ENCODE measurements around the gene BDH1.
A peak's percentile ranks its signal among the peaks of the same experiment; 100 is the strongest.

Gene BDH1

GRCh38 chr3:197516517-197516889 lies 39.3 kb downstream of the BDH1 start:
- H2BK5ac ChIP-seq (ENCODE audit: low read depth, low read length, poor library complexity, severe bottlenecking): peak overlapping the region; percentile 48
- DNase-seq: peak; percentile 94
- peak overlapping the region in 1 of 2 experiments; percentile 84 for H3K4ac ChIP-seq (ENCODE audit: low read depth in 1 of 2, low read length in 2 of 2)
- H3K4me2 ChIP-seq (ENCODE audit: low read length, poor library complexity, severe bottlenecking): peak overlapping the region; percentile 37
- peak overlapping the region in 1 of 2 experiments; percentile 41 for H3K4me3 ChIP-seq (ENCODE audit: insufficient read depth in 1 of 2, low read depth in 1 of 2, low read length in 2 of 2)
- WGBS: 29% methylated on average over 6 of the region's 6 CpGs
- no peak overlapping the region for H2BK120ac ChIP-seq (ENCODE audit: low read depth, low read length)
- H3K9ac ChIP-seq (ENCODE audit: low read length): peak overlapping the region; percentile 55
- H3K27me3 ChIP-seq (ENCODE audit: control insufficient read depth in 1 of 2, insufficient read depth in 1 of 2, low read length in 2 of 2): peaks cover 0 to 3% of the 10 kb centered on the region in 2 experiments
- no peak overlapping the region for H2BK15ac ChIP-seq (ENCODE audit: low read depth, poor library complexity, severe bottlenecking)
- peak overlapping the region; percentile 64 to 88 for H3K18ac ChIP-seq (ENCODE audit: low read depth in 1 of 2, low read length in 2 of 2)
- H3K79me1 ChIP-seq (replicated peaks; ENCODE audit: low read length, poor library complexity, severe bottlenecking): peaks cover 1% of the 10 kb centered on the region
- H3K14ac ChIP-seq (ENCODE audit: low read length in 2 of 2): no peak overlapping the region
- H3K27ac ChIP-seq (ENCODE audit: low read length, poor library complexity, severe bottlenecking): peak overlapping the region; percentile 97
- H3K9me3 ChIP-seq (ENCODE audit: control insufficient read depth, low read length): no peaks in the 10 kb centered on the region
- peak overlapping the region; percentile 80 for H4K8ac ChIP-seq (ENCODE audit: low read length)
- H3K36me3 ChIP-seq (ENCODE audit: control insufficient read depth in 1 of 2, insufficient read depth in 2 of 2, low read depth in 1 of 2, low read length in 2 of 2): peaks cover 0 to 23% of the 10 kb centered on the region in 2 experiments
- peaks cover 37% of the 10 kb centered on the region for H3K4me1 ChIP-seq (ENCODE audit: control insufficient read depth, insufficient read depth, low read depth, low read length)
- peak overlapping the region; percentile 47 for H2AFZ ChIP-seq (ENCODE audit: low read depth, low read length)
- H4K91ac ChIP-seq (ENCODE audit: low read length): peak overlapping the region; percentile 2
- no peak overlapping the region for H3K23ac ChIP-seq (ENCODE audit: low read length in 2 of 2)
- H2BK12ac ChIP-seq (ENCODE audit: low read length in 2 of 2): peak overlapping the region; percentile 21 to 34
- peak overlapping the region; percentile 97 for H2AK5ac ChIP-seq (ENCODE audit: low read length, severe bottlenecking)

- Histone ChIP-seq H3K4me3 (ENCODE audit: insufficient read depth in 1 of 2, low read depth in 1 of 2, low read length in 2 of 2) (no peak overlapping the region), H2BK120ac (ENCODE audit: low read depth, low read length) (no peak overlapping the region), H3K4me2 (ENCODE audit: low read length, poor library complexity, severe bottlenecking) (no peak overlapping the region), H3K4ac (ENCODE audit: low read depth in 1 of 2, low read length in 2 of 2) (no peak overlapping the region), H3K4me1 (ENCODE audit: control insufficient read depth, insufficient read depth, low read depth, low read length) (peaks cover 38% of the 10 kb centered on the region), H3K79me1 (replicated peaks; ENCODE audit: low read length, poor library complexity, severe bottlenecking) (peaks cover 2% of the 10 kb centered on the region), H3K36me3 (ENCODE audit: control insufficient read depth in 1 of 2, insufficient read depth in 2 of 2, low read depth in 1 of 2, low read length in 2 of 2) (peaks cover 0 to 23% of the 10 kb centered on the region in 2 experiments), H4K91ac (ENCODE audit: low read length) (no peak overlapping the region), H3K23ac (ENCODE audit: low read length in 2 of 2) (no peak overlapping the region), H2AK5ac (ENCODE audit: low read length, severe bottlenecking) (peak overlapping the region; percentile 83), H3K27me3 (ENCODE audit: control insufficient read depth in 1 of 2, insufficient read depth in 1 of 2, low read length in 2 of 2) (peaks cover 0 to 3% of the 10 kb centered on the region in 2 experiments), H3K9me3 (ENCODE audit: control insufficient read depth, low read length) (no peaks in the 10 kb centered on the region), H3K14ac (ENCODE audit: low read length in 2 of 2) (no peak overlapping the region), H3K27ac (ENCODE audit: low read length, poor library complexity, severe bottlenecking) (no peak overlapping the region), H3K18ac (ENCODE audit: low read depth in 1 of 2, low read length in 2 of 2) (no peak overlapping the region), H2BK15ac (ENCODE audit: low read depth, poor library complexity, severe bottlenecking) (no peak overlapping the region), H4K8ac (ENCODE audit: low read length) (no peak overlapping the region), H2AFZ (ENCODE audit: low read depth, low read length) (no peak overlapping the region), H2BK12ac (ENCODE audit: low read length in 2 of 2) (no peak overlapping the region), H3K9ac (ENCODE audit: low read length) (no peak overlapping the region), H2BK5ac (ENCODE audit: low read depth, low read length, poor library complexity, severe bottlenecking) (no peak overlapping the region)
- no peak for DNase-seq
- WGBS: 89% methylated on average over 9 of the region's 10 CpGs
Observed at GRCh38 chr3:197514786-197515355, 40.9 kb downstream of the BDH1 start.

- no peak overlapping the region for H2BK15ac ChIP-seq (ENCODE audit: low read depth, poor library complexity, severe bottlenecking)
- H3K79me1 ChIP-seq (replicated peaks; ENCODE audit: low read length, poor library complexity, severe bottlenecking): peaks cover 8% of the 10 kb centered on the region
- no peak overlapping the region for H2BK5ac ChIP-seq (ENCODE audit: low read depth, low read length, poor library complexity, severe bottlenecking)
- no peak overlapping the region for H3K23ac ChIP-seq (ENCODE audit: low read length in 2 of 2)
- H2BK12ac ChIP-seq (ENCODE audit: low read length in 2 of 2): no peak overlapping the region
- DNase-seq: no peak
- H3K4ac ChIP-seq (ENCODE audit: low read depth in 1 of 2, low read length in 2 of 2): no peak overlapping the region
- H3K9me3 ChIP-seq (ENCODE audit: control insufficient read depth, low read length): no peaks in the 10 kb centered on the region
- no peak overlapping the region for H2BK120ac ChIP-seq (ENCODE audit: low read depth, low read length)
- no peak overlapping the region for H3K14ac ChIP-seq (ENCODE audit: low read length in 2 of 2)
- H3K9ac ChIP-seq (ENCODE audit: low read length): no peak overlapping the region
- no peak overlapping the region for H4K8ac ChIP-seq (ENCODE audit: low read length)
- WGBS: 91% methylated on average over 17 of the region's 18 CpGs
- H4K91ac ChIP-seq (ENCODE audit: low read length): no peak overlapping the region
- no peak overlapping the region for H3K4me3 ChIP-seq (ENCODE audit: insufficient read depth in 1 of 2, low read depth in 1 of 2, low read length in 2 of 2)
- H2AFZ ChIP-seq (ENCODE audit: low read depth, low read length): no peak overlapping the region
- H3K36me3 ChIP-seq (ENCODE audit: control insufficient read depth in 1 of 2, insufficient read depth in 2 of 2, low read depth in 1 of 2, low read length in 2 of 2): peaks cover 0 to 23% of the 10 kb centered on the region in 2 experiments
- peaks cover 36% of the 10 kb centered on the region for H3K4me1 ChIP-seq (ENCODE audit: control insufficient read depth, insufficient read depth, low read depth, low read length)
- no peak overlapping the region for H3K27ac ChIP-seq (ENCODE audit: low read length, poor library complexity, severe bottlenecking)
- H3K18ac ChIP-seq (ENCODE audit: low read depth in 1 of 2, low read length in 2 of 2): no peak overlapping the region
- peaks cover 0 to 3% of the 10 kb centered on the region in 2 experiments for H3K27me3 ChIP-seq (ENCODE audit: control insufficient read depth in 1 of 2, insufficient read depth in 1 of 2, low read length in 2 of 2)
- peak overlapping the region; percentile 83 for H2AK5ac ChIP-seq (ENCODE audit: low read length, severe bottlenecking)
- no peak overlapping the region for H3K4me2 ChIP-seq (ENCODE audit: low read length, poor library complexity, severe bottlenecking)
Observed at GRCh38 chr3:197513953-197514785, 41.6 kb downstream of the BDH1 start.
